PFSK-1 (cell line): Measurements from ENCODE around the gene FKBP11.

Experiments used
- POLR2AphosphoS5 ChIP-seq: IDR thresholded peaks from 2 replicates; pipeline ENCODE4 v1.6.1; 2012; ENCODE audit warnings: low read depth, mild to moderate bottlenecking, control low read depth, low read length, moderate library complexity
- SIN3A ChIP-seq: IDR thresholded peaks from 2 replicates; pipeline ENCODE4 v1.6.1; 2012; ENCODE audit warnings: mild to moderate bottlenecking, low read length, moderate library complexity, borderline replicate concordance; ENCODE audit not compliant: insufficient read depth
- TAF1 ChIP-seq: IDR thresholded peaks from 2 replicates; pipeline ENCODE4 v1.6.1; 2012; ENCODE audit warnings: low read length, control low read depth, borderline replicate concordance; ENCODE audit not compliant: insufficient read depth

DNA sequence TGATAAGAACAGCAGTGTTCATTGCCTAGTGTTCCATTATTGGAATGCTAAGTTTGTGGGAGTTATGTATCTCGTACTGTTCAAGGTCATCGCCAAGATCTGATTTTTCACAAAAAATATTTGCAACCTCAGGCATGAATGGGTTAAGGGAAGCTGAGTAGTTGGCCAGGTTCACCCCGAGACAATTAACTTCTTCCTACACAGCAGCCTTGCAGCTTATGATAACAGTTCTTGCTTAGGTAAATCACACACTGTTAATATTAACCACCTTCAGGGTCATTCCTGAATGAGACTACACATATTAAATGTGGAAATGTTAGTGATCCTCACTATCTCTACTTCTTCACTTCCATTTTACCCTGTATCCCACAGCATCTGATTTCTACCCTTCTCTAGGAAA lies 18.0 kb downstream of the FKBP11 start:
- TF ChIP-seq SIN3A (no peak), TAF1 (no peak), POLR2AphosphoS5 (no peak)
